Left cardiac atrium (tissue), 4 donors: ENCODE data around the gene MYB. TPM values are rescaled to one million over a fixed set of nuclear protein-coding genes. Genes with fewer than 3 reads are reported as not detected.
"Not testable (repeated sequence)": the region's sequence is repeated elsewhere in the genome, so short reads cannot be mapped to it uniquely, and the experiment has no call there.

ENCODE experiments used
- ATAC-seq, 2 donors: fragments of 200-7000 bp; cut with Tn5 transposase; one replicate each; pipeline ENCODE4 v1.9.1; 2020; ENCODE audit warnings: mild to moderate bottlenecking in 2 of 2, moderate library complexity in 2 of 2
- DNase-seq: peaks from one replicate; pipeline ENCODE4 v3.0.0-alpha.2; 2020
- intact Hi-C, 2 donors: fragments of 100-400 bp; cut with DNase I; formaldehyde crosslinking; loops; one replicate each; pipeline versions ENCODE4 v1.14.1 to v1.15.1; 2022 to 2023
- long read RNA-seq: library from polyadenylated mRNA; unstranded; transcript quantifications from one replicate; pipeline ENCODE4 v2.0.0, GENCODE V29; 2021
- total RNA-seq, 2 donors: library from RNA; stranded (reverse); fragmentation: NEBNext Ultra II Directional; extraction: Animal tissue kit (Norgen Biotek cat#: 25700); gene quantifications; one replicate each; pipeline ENCODE4 v1.2.1, GENCODE V29; 2021
- donor health status: DM: no; HTN: yes; CAD: no.
- donor health status: DM: no; HTN: yes; CAD: no; lungs with severe emphysema.
- donor health status: DM: yes; HTN: yes; CAD: no.
- donor health status: Dilated cardiomyopathy.

The MYB gene
- total RNA-seq = under 1 TPM in 1 of 2 donors, not detected in 1; 0.24 TPM
- long read RNA-seq = 0 reads

- DNase-seq (peak; percentile 50), ATAC-seq (peak; percentile 68 to 81)
- intact Hi-C loops = no loop called here
These were observed at the start of gene MYB for GRCh38 chr6:135180542-135181332. Gene MYB (plus strand): TSS chr6:135181308. CDS start chr6:135181514, 206 bp downstream.

GRCh38 chr6:135132776-135133175 lies 48.3 kb upstream of the MYB start:
- no peak for DNase-seq
- intact Hi-C loops = no loop called here
- ATAC-seq = no peak

DNA sequence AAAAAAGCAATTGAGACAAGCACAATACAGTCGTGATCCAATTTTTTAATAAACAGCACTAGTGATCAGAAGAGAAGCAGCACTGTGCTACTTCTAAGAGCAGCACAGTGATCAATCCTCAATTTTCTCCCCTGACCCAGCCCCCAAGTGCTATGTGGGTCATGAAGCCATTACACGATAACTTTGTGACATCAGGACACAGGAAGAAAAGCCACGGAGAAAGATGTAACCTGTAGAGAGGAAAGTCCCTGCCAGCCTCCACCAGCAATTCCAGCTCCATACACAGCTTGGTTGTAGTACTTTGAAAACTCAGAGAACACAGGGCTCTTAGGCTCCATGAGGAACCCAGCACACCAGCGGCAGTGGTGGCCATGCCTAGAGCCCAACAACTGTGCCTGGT lies 45.3 kb upstream of the MYB start:
- DNase-seq = no peak
- no peak for ATAC-seq
- intact Hi-C loops = no loop called here

DNA sequence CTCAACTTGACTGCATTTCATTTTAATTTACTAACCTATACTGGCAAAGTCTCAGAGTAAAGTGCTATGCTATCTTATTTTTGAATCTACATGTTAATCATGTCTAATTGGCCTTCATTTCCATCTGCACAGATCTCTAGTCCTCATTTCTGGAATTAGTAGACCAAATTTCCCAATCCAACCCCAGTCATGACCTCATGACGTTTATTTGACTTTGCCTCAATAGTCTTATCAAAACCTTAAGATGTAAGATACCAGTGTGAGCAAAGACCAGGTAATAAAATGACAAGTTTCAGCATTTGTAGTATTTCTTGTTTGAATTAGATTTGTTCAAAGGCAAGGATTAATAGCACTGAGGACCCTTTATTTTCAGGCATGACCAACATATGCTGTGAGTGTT lies 43.3 kb upstream of the MYB start:
- DNase-seq (no peak), ATAC-seq (no peak)
- intact Hi-C loops = no loop called here

- ATAC-seq (no peak), DNase-seq (no peak)
- intact Hi-C loops = loop anchor here in 1 of 2 donors (10.0 kb wide), 1 partner anchor 284 kb away; no protein-coding TSS in a partner anchor
These were observed 39.9 kb upstream of the MYB start for GRCh38 chr6:135141182-135141581.

DNA sequence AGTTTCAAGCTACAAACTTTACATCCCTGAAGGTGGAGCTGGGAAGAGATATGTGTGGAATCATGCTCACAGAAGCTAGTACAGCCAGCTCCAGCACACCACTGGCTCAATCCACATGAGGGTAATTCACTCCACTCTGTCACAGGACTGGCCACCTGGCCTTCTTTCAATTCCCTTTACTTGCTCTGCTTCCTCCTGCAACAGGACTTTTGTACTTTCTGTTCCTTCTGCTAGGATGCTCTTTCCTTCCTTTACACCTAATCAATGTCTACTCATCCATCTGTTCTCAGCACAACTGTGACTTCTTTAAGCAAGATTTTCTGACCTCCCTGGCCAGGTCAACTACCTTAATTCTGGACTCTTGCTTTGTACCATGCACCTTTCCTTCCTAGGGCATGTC lies 39.4 kb upstream of the MYB start:
- no peak for ATAC-seq
- intact Hi-C loops = loop anchor here in 1 of 2 donors (10.0 kb wide), 1 partner anchor 283 kb away; no protein-coding TSS in a partner anchor
- DNase-seq = no peak

- intact Hi-C loops = loop anchor here in 1 of 2 donors (10.0 kb wide), 1 partner anchor 283 kb away; no protein-coding TSS in a partner anchor
- not testable (repeated sequence) for ATAC-seq, DNase-seq
These were observed 38.9 kb upstream of the MYB start for GRCh38 chr6:135142232-135142631.

- intact Hi-C loops = loop anchor here (5.0 to 10.0 kb wide), 2 partner anchors 278 to 280 kb away; no protein-coding TSS in a partner anchor
These were observed 36.4 kb upstream of the MYB start for GRCh38 chr6:135144673-135145062.

DNA sequence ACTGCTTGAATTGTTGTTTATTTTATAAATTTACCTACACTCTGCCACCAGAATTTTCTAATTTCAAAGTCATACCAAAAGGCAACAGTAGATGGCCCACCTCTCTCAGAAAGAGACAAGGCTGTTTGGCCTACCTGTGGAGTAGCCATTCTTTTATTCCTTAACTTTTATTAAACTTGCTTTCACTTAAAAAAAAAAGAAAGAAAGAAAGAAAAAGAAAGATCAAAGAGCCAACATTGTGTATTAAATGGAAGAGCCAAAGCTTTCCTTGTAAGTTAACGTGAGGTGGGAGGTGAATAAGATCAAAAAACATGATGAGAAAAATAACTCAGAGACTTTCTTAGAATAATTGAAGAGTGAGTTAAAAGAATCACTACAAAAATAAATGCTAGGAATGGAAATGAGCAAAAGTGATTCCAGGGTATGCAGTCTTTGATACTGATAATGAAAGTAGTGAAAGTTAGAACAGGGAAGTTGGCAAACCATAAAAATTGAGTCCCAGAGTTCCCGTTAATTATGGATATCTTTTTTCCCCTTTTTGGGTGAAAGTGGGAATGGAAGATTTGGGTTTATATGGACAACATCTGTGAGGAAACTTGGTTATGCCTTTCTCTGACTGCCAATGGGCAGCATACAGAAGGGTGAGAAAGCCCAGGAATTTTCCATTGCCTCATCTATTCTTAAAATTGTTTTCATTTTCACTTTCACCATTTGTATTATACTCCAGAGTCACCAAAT lies 35.9 kb upstream of the MYB start:
- DNase-seq = no peak
- intact Hi-C loops = loop anchor here (5.0 to 10.0 kb wide), 2 partner anchors 277 to 280 kb away; no protein-coding TSS in a partner anchor
- ATAC-seq = no peak

More at GRCh38 chr6:135144673-135145062, 36.4 kb upstream of the MYB start:
- DNase-seq = no peak
- ATAC-seq = no peak

DNA sequence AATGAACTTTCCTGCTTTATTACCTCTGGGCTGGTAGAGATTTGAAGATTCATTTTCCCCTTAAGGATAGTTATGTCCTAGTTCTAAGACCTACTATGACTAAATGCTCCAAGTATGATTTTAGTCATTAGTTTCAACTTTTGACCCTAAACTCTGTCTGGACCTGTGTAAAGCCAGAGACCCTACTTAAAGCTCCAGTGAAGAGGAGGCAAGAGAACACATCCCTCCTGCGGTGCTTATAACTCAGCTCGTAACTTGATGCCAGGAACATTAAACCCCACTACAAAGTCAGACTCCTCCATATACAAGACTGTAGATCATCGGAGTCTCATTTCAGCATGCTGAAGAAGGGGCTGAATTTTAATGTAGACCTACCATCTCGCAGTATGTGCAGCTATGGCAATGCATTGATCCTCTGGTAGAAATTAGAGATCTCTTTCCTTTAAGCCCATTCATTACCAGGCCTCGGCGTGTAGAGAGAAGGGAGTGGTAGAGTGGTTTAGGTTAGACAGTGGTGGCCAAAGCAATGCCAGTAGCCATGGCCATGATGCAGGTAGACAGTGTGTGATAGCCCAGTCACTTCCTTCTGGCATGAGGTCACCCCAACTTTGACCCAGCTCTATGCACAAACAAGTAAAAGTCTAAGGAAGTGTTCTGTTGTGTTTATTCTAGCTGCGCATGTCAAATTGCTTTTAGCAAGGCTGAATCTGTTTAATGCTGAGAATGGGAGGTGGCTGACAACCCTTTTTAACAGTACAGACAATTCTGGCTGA lies 34.8 kb upstream of the MYB start:
- intact Hi-C loops = loop anchor here (5.0 to 10.0 kb wide), 2 partner anchors 276 to 278 kb away; no protein-coding TSS in a partner anchor
- no peak for ATAC-seq
- no peak for DNase-seq

GRCh38 chr6:135147637-135148592 lies 33.2 kb upstream of the MYB start:
- intact Hi-C loops = loop anchor here (5.0 to 10.0 kb wide), 2 partner anchors 274 to 277 kb away; no protein-coding TSS in a partner anchor
- DNase-seq (no peak), ATAC-seq (no peak)

GRCh38 chr6:135148889-135149288 lies 32.2 kb upstream of the MYB start:
- intact Hi-C loops = loop anchor here (5.0 to 10.0 kb wide), 2 partner anchors 273 to 276 kb away; no protein-coding TSS in a partner anchor
- no peak for DNase-seq

DNA sequence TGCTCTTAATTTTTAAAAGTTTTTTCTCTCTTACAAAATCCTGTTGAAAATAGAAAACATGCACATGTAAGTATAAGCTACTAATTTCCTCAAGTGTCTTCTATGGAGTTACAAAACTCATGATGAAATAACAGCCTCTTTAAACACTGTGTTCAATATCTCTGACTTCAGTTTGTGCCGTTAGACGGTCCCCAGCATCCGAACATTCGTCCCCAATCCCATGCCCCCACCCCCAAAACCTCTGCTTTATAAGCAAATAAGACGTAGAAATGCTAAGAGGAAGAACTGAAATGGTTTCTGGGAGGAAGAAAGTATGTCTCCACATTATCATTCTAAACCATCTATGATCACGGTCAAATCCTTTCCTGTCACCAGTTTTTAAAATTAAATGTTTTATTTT lies 31.7 kb upstream of the MYB start:
- intact Hi-C loops = loop anchor here (5.0 to 10.0 kb wide), 2 partner anchors 273 to 275 kb away; no protein-coding TSS in a partner anchor
- DNase-seq (no peak), ATAC-seq (no peak)

More at GRCh38 chr6:135148889-135149288, 32.2 kb upstream of the MYB start:
- ATAC-seq = no peak

GRCh38 chr6:135150481-135150880 lies 30.6 kb upstream of the MYB start:
- DNase-seq, intact Hi-C loops, ATAC-seq: not testable (repeated sequence)

DNA sequence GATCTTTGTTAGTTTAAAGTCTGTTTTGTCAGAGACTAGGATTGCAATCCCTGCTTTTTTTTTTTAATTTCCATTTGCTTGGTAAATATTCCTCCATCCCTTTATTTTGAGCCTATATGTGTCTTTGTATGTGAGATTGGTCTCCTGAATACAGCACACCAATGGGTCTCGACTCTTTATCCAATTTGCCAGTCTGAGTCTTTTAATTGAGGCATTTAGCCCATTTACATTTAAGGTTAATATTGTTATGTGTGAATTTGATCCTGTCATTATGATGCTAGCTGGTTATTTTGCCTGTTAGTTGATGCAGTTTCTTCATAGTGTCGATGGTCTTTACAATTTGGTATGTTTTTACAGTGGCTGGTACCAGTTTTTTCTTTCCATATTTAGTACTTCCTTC lies 27.0 kb upstream of the MYB start:
- ATAC-seq, DNase-seq, intact Hi-C loops: not testable (repeated sequence)

DNA sequence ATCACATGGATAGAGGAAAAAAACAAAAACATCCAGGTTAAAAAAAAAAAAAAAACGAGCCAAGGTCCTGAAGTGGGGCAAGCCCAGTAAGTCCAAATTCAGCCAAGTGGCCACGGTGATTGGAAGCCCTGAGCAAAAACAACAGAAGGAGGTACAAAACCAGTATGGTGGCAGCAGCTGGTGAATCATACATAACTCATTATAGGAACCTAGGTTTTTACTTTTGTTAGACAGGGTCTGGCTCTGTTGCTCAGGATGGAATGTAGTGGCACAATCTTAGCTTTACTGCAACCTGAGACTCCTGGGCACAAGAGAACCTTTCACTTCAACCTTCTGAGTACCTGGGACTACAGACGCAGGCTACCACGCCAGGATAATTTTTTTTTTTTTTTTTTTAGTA lies 22.7 kb upstream of the MYB start:
- intact Hi-C loops = no loop called here
- no peak for DNase-seq
- no peak for ATAC-seq

- DNase-seq (no peak), ATAC-seq (no peak)
- intact Hi-C loops = no loop called here
These were observed 21.6 kb upstream of the MYB start for GRCh38 chr6:135159531-135159930.
